ENCODE results near the gene CCDC15.

- TF ChIP-seq CTCF (IDR thresholded peaks at IDR 0.05) (no peak), EP300 (IDR thresholded peaks at IDR 0.05) (no peak), POLR2A (IDR thresholded peaks at IDR 0.05) (no peak)
Observed at GRCh38 chr11:125005491-125005890, 51.5 kb downstream of the CCDC15 start.
